ENCODE data around the gene RNF150. TPM values are rescaled to one million over a fixed set of nuclear protein-coding genes. Genes with fewer than 3 reads are reported as not detected.

RNF150 gene
- total RNA-seq, 1 experiment from 2014 or later, result 4.4 TPM

DNA sequence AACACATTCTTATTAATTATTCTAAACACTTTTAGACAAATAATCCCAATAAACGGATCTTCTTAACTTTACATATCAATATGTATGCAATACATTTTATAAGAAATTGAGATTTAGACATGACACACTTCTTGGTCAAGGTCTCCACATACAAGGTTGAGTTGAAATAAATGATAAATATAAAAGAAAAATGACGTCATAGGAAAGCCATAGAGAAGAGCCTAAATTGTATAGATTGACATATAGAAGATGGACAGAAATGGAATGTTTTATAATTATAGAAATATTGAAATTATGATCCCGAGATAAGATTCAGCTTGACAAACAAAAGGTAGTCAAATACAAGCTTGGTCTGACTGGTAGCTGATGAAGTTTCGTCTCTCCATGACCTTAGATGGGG, 87.4 kb downstream of the RNF150 start:
- Histone ChIP-seq H4K20me1 (ENCODE audit: control insufficient read depth, insufficient read depth, insufficient read length) (no peaks in the 10 kb centered on the region), H3K4ac (ENCODE audit: low read depth, low read length) (no peak overlapping the region), H3K79me2 (ENCODE audit: insufficient read depth, low read length) (no peaks in the 10 kb centered on the region), H3K18ac (ENCODE audit: insufficient read length, low read depth, low read length) (no peak overlapping the region), H2BK120ac (ENCODE audit: low read depth, low read length, poor library complexity, severe bottlenecking) (no peak overlapping the region), H2BK20ac (ENCODE audit: low read depth, low read length, poor library complexity, severe bottlenecking) (no peak overlapping the region), H2BK5ac (ENCODE audit: insufficient read length, low read length) (no peak overlapping the region), H3K79me1 (ENCODE audit: insufficient read depth, low read depth, low read length, poor library complexity, severe bottlenecking) (no peaks in the 10 kb centered on the region), H3K23ac (ENCODE audit: insufficient read length, low read depth, low read length) (no peak overlapping the region), H2BK15ac (ENCODE audit: low read depth, low read length) (no peak overlapping the region), H3K9me3 (ENCODE audit: control insufficient read depth, low read depth, low read length) (peaks cover 7% of the 10 kb centered on the region), H4K8ac (replicated peaks; ENCODE audit: insufficient read length, low read depth, low read length) (no peak overlapping the region), H3K9ac (ENCODE audit: extremely low read depth, insufficient read length, low read length) (no peak overlapping the region), H3K56ac (ENCODE audit: insufficient read length, low read depth, low read length) (no peak overlapping the region), H4K5ac (ENCODE audit: insufficient read length, low read depth, low read length) (no peak overlapping the region), H2BK12ac (ENCODE audit: insufficient read length, low read depth, low read length) (no peak overlapping the region), H2AFZ (ENCODE audit: low read length) (no peak overlapping the region), H4K91ac (ENCODE audit: insufficient read length, low read depth, low read length) (no peak overlapping the region), H3K4me1 (ENCODE audit: insufficient read depth, low read length) (no peaks in the 10 kb centered on the region), H3K27me3 (ENCODE audit: insufficient read depth, low read length) (no peaks in the 10 kb centered on the region), H3K4me2 (ENCODE audit: insufficient read depth, insufficient read length, low read length) (no peak overlapping the region), H3K14ac (ENCODE audit: insufficient read depth, low read length) (no peak overlapping the region), H3T11ph (ENCODE audit: low read length) (no peak overlapping the region), H2AK5ac (ENCODE audit: insufficient read length, low read length) (no peak overlapping the region), H3K23me2 (ENCODE audit: insufficient read length, low read depth, low read length, poor library complexity, severe bottlenecking) (no peaks in the 10 kb centered on the region), H3K27ac (ENCODE audit: insufficient read length, low read depth, low read length) (no peak overlapping the region)
- TF ChIP-seq, protein P1, sequence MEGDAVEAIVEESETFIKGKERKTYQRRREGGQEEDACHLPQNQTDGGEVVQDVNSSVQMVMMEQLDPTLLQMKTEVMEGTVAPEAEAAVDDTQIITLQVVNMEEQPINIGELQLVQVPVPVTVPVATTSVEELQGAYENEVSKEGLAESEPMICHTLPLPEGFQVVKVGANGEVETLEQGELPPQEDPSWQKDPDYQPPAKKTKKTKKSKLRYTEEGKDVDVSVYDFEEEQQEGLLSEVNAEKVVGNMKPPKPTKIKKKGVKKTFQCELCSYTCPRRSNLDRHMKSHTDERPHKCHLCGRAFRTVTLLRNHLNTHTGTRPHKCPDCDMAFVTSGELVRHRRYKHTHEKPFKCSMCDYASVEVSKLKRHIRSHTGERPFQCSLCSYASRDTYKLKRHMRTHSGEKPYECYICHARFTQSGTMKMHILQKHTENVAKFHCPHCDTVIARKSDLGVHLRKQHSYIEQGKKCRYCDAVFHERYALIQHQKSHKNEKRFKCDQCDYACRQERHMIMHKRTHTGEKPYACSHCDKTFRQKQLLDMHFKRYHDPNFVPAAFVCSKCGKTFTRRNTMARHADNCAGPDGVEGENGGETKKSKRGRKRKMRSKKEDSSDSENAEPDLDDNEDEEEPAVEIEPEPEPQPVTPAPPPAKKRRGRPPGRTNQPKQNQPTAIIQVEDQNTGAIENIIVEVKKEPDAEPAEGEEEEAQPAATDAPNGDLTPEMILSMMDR (conservative IDR thresholded peaks at IDR 0.05), result no peak
- WGBS (ENCODE audit: extremely low coverage, insufficient read length, low lambda C conversion rate), result no CpG with 5 or more reads among the region's 4 CpGs
- Mint-ChIP-seq H3K9me3 (peaks cover 9% of the 10 kb centered on the region in 2 experiments), H3K27me3 (ENCODE audit: low read depth) (no peaks in the 10 kb centered on the region), H3K36me3 (ENCODE audit: insufficient read depth in 1 of 3, low read depth in 3 of 3) (peaks cover 3 to 9% (median 8%) of the 10 kb centered on the region in 3 experiments; a peak in 6 of 7 replicates), H3K4me3 (no peak overlapping the region), H3K27ac (no peak overlapping the region; a peak in 1 of 7 replicates), H3K4me1 (peaks cover 0 to 4% of the 10 kb centered on the region in 2 experiments; a peak in 2 of 4 replicates)
- DNase-seq, result no peak
